ENCODE results near the gene NCAPD2.

The NCAPD2 gene, protein sequence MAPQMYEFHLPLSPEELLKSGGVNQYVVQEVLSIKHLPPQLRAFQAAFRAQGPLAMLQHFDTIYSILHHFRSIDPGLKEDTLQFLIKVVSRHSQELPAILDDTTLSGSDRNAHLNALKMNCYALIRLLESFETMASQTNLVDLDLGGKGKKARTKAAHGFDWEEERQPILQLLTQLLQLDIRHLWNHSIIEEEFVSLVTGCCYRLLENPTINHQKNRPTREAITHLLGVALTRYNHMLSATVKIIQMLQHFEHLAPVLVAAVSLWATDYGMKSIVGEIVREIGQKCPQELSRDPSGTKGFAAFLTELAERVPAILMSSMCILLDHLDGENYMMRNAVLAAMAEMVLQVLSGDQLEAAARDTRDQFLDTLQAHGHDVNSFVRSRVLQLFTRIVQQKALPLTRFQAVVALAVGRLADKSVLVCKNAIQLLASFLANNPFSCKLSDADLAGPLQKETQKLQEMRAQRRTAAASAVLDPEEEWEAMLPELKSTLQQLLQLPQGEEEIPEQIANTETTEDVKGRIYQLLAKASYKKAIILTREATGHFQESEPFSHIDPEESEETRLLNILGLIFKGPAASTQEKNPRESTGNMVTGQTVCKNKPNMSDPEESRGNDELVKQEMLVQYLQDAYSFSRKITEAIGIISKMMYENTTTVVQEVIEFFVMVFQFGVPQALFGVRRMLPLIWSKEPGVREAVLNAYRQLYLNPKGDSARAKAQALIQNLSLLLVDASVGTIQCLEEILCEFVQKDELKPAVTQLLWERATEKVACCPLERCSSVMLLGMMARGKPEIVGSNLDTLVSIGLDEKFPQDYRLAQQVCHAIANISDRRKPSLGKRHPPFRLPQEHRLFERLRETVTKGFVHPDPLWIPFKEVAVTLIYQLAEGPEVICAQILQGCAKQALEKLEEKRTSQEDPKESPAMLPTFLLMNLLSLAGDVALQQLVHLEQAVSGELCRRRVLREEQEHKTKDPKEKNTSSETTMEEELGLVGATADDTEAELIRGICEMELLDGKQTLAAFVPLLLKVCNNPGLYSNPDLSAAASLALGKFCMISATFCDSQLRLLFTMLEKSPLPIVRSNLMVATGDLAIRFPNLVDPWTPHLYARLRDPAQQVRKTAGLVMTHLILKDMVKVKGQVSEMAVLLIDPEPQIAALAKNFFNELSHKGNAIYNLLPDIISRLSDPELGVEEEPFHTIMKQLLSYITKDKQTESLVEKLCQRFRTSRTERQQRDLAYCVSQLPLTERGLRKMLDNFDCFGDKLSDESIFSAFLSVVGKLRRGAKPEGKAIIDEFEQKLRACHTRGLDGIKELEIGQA (N-terminal part only)

DNA sequence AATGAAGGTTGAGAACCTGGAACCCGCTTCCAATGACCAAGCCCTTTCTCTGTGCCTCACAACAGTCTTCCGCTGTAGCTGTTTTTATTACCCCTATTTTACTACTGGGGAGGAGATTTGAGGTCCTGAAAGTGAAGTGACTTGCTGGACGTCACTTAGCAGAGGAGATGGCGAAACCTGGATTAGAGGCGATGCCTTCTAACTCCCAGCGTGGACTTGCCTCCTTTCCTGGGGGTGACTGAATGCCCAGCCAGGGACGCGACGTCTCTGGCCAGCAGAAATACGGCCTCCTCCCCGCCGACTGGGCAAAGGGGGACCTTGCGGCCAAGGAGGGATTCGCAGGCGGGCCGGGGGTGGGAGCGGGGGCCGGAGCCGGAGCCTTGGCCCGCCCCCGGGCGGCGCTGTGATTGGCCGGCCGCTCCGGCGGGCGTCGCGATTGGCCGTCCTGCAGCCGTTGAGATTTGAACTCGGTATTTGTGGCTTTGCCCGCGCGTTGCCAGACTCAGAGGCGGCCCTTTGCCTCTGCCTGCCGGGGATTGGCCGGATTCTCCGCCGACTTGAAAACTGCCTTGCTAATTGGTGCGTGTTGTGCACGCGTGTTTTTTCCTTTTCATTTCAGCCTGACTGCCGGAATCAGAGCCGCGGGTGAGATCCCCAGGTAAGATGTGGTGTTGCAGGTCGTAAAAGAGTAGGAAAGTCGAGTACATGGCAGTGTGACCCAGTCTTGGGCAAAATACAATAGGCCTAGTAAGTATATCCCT is at the start of gene NCAPD2:
NCAPD2 (plus strand) TSS at position 606 of the 761 bp plus-strand sequence. CDS start 997 bp downstream, outside the sequence.
- TF ChIP-seq, protein P1, sequence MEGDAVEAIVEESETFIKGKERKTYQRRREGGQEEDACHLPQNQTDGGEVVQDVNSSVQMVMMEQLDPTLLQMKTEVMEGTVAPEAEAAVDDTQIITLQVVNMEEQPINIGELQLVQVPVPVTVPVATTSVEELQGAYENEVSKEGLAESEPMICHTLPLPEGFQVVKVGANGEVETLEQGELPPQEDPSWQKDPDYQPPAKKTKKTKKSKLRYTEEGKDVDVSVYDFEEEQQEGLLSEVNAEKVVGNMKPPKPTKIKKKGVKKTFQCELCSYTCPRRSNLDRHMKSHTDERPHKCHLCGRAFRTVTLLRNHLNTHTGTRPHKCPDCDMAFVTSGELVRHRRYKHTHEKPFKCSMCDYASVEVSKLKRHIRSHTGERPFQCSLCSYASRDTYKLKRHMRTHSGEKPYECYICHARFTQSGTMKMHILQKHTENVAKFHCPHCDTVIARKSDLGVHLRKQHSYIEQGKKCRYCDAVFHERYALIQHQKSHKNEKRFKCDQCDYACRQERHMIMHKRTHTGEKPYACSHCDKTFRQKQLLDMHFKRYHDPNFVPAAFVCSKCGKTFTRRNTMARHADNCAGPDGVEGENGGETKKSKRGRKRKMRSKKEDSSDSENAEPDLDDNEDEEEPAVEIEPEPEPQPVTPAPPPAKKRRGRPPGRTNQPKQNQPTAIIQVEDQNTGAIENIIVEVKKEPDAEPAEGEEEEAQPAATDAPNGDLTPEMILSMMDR (conservative IDR thresholded peaks at IDR 0.05; ENCODE audit: control insufficient read depth, insufficient read depth, low read depth, low read length): no peak
- DNase-seq (ENCODE audit: low read depth): peak; percentile 93
- H3K4me3 ChIP-seq (ENCODE audit: control insufficient read depth, low read depth, low read length): peak within 1 kb of the TSS; percentile 95

DNA sequence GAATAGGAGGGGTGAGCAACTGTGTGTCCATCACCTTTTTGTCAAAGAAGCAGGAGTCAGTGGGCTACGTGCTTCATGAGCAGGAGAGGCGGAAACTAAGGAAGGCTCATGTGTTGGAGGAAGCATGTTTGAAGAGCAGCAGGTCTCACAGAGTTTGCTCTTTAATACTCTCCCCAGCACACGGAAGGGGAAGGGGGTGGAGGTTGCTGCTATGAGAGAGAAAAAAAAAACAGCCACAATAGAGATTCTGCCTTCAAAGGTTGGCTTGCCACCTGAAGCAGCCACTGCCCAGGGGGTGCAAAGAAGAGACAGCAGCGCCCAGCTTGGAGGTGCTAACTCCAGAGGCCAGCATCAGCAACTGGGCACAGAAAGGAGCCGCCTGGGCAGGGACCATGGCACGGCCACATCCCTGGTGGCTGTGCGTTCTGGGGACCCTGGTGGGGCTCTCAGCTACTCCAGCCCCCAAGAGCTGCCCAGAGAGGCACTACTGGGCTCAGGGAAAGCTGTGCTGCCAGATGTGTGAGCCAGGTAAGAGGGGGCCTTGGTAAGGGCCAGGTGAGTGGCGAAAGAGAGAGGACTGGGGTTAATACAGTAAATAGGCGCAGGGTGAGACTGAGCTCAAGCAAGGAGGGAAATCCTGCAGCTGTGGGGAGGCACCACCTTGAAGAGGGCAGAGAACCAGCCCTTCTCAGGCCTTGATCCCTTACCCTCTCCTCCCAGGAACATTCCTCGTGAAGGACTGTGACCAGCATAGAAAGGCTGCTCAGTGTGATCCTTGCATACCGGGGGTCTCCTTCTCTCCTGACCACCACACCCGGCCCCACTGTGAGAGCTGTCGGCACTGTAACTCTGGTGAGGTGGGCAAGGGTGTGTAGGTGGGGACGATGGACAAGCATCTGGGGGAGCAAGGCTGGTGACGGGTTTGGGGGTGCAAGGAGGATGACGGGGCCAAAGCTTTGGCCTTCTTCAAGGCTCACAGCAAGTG is 48.9 kb upstream of the NCAPD2 start, which contains the start of gene CD27:
CD27 (plus strand) TSS at position 252 of the 985 bp plus-strand sequence; CDS start at position 393, 141 bp downstream.
- TF ChIP-seq, protein P1 (conservative IDR thresholded peaks at IDR 0.05; ENCODE audit: control insufficient read depth, insufficient read depth, low read depth, low read length): no peak
- DNase-seq (ENCODE audit: low read depth): no peak
- no peak within 1 kb of the TSS for H3K4me3 ChIP-seq (ENCODE audit: control insufficient read depth, low read depth, low read length)

DNA sequence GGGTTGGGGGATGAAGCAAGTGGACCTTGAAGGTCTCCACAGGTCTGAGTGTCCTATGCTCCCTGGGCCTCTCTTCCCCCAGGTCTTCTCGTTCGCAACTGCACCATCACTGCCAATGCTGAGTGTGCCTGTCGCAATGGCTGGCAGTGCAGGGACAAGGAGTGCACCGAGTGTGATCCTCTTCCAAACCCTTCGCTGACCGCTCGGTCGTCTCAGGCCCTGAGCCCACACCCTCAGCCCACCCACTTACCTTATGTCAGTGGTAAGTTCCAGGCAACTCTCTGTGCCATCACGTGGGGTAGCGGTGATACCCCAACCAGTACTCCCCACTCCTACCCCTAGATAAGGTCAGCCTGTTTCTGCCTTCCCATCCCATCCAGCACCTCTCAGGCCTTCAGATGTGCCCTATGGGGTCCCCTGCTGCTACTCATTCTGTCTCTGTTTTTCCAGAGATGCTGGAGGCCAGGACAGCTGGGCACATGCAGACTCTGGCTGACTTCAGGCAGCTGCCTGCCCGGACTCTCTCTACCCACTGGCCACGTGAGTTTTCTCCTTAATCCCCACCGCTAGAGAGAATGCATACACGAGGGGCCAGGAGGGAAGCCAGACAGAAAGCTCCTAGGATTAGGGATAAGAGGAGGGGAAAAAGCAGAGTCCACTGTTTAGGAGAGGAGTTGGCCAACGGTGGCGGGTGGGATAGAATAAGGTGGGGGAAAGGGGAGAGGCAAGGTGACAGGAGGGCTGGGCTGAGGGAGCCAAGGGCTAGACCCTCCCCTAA is 43.6 kb upstream of the NCAPD2 start:
- TF ChIP-seq, protein P1 (conservative IDR thresholded peaks at IDR 0.05; ENCODE audit: control insufficient read depth, insufficient read depth, low read depth, low read length): no peak
- peak overlapping the region; percentile 65 for H3K4me3 ChIP-seq (ENCODE audit: control insufficient read depth, low read depth, low read length)
- no peak for DNase-seq (ENCODE audit: low read depth)

DNA sequence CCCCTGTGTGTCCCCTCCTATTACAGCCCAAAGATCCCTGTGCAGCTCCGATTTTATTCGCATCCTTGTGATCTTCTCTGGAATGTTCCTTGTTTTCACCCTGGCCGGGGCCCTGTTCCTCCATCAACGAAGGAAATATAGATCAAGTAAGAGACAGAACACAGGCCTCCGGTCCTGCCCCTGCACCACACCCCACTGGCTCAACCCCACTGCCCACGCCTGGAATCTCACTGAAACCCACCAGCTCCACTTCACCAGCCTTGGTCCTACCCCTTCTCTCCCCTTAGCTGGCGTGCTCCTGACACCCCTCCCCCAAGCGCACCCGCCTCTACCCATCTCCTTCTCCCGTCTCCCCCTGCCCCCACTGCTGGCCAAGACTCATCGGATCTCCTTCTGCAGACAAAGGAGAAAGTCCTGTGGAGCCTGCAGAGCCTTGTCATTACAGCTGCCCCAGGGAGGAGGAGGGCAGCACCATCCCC is 43.0 kb upstream of the NCAPD2 start:
- H3K4me3 ChIP-seq (ENCODE audit: control insufficient read depth, low read depth, low read length): peak overlapping the region; percentile 65
- TF ChIP-seq, protein P1 (conservative IDR thresholded peaks at IDR 0.05; ENCODE audit: control insufficient read depth, insufficient read depth, low read depth, low read length): no peak
- no peak for DNase-seq (ENCODE audit: low read depth)
